ENCODE data around the gene PER1.
A peak's percentile ranks its signal among the peaks of the same experiment; 100 is the strongest.
"Not testable (repeated sequence)": the region's sequence is repeated elsewhere in the genome, so short reads cannot be mapped to it uniquely, and the experiment has no call there.

PER1 gene

GRCh38 chr17:8109661-8110455 is 42.3 kb downstream of the PER1 start:
- in situ Hi-C loops (cut with MboI; ENCODE audit: low pct_unique_long_range_greater_than_20kb, low sequenced_read_pairs): no loop called here

GRCh38 chr17:8108972-8109660 is 43.1 kb downstream of the PER1 start:
- in situ Hi-C loops (cut with MboI; ENCODE audit: low pct_unique_long_range_greater_than_20kb, low sequenced_read_pairs): no loop called here
- no peak for DNase-seq

More at GRCh38 chr17:8109661-8110455, 42.3 kb downstream of the PER1 start:
- peak; percentile 60 for DNase-seq

- DNase-seq; in situ Hi-C loops (cut with MboI; ENCODE audit: low pct_unique_long_range_greater_than_20kb, low sequenced_read_pairs): not testable (repeated sequence)
These were observed 45.2 kb downstream of the PER1 start for GRCh38 chr17:8106980-8107379.

GRCh38 chr17:8105957-8106398 is 46.2 kb downstream of the PER1 start:
- peak; percentile 35 for DNase-seq
- in situ Hi-C loops (cut with MboI; ENCODE audit: low pct_unique_long_range_greater_than_20kb, low sequenced_read_pairs): no loop called here

GRCh38 chr17:8104911-8105310 is 47.3 kb downstream of the PER1 start:
- no peak for DNase-seq
- in situ Hi-C loops (cut with MboI; ENCODE audit: low pct_unique_long_range_greater_than_20kb, low sequenced_read_pairs): no loop called here

- DNase-seq: no peak
- in situ Hi-C loops (cut with MboI; ENCODE audit: low pct_unique_long_range_greater_than_20kb, low sequenced_read_pairs): no loop called here
These were observed 48.7 kb downstream of the PER1 start for GRCh38 chr17:8103549-8103948.

- DNase-seq: no peak
- in situ Hi-C loops (cut with MboI; ENCODE audit: low pct_unique_long_range_greater_than_20kb, low sequenced_read_pairs): no loop called here
These were observed 50.5 kb downstream of the PER1 start for GRCh38 chr17:8101721-8102120.

GRCh38 chr17:8100763-8101162 is 51.4 kb downstream of the PER1 start:
- DNase-seq: no peak
- in situ Hi-C loops (cut with MboI; ENCODE audit: low pct_unique_long_range_greater_than_20kb, low sequenced_read_pairs): no loop called here

- DNase-seq: no peak
- in situ Hi-C loops (cut with MboI; ENCODE audit: low pct_unique_long_range_greater_than_20kb, low sequenced_read_pairs): no loop called here
These were observed 52.1 kb downstream of the PER1 start for GRCh38 chr17:8100111-8100510.

- in situ Hi-C loops (cut with MboI; ENCODE audit: low pct_unique_long_range_greater_than_20kb, low sequenced_read_pairs): loop anchor here (25.0 kb wide), 1 partner anchor 666 kb away; the partner anchor contains the start of gene SPDYE4
- DNase-seq: no peak
These were observed 55.7 kb downstream of the PER1 start for GRCh38 chr17:8096541-8096940.

GRCh38 chr17:8095361-8095760 is 56.8 kb downstream of the PER1 start:
- no peak for DNase-seq
- in situ Hi-C loops (cut with MboI; ENCODE audit: low pct_unique_long_range_greater_than_20kb, low sequenced_read_pairs): loop anchor here (25.0 kb wide), 1 partner anchor 667 kb away; the partner anchor contains the start of gene SPDYE4

- peak; percentile 32 for DNase-seq
- in situ Hi-C loops (cut with MboI; ENCODE audit: low pct_unique_long_range_greater_than_20kb, low sequenced_read_pairs): loop anchor here (25.0 kb wide), 1 partner anchor 671 kb away; the partner anchor contains the start of gene SPDYE4
These were observed 61.0 kb downstream of the PER1 start for GRCh38 chr17:8091033-8091687.
